K562 (cell line): Measurements from ENCODE around the gene DNMT3A. TPM values are rescaled to one million over a fixed set of nuclear protein-coding genes. Genes with fewer than 3 reads are reported as not detected.

Experiments used
- ATAC-seq: fragments of 200-7000 bp; cut with Tn5 transposase; 3 replicates; pipeline ENCODE4 v1.9.1; 2020; ENCODE audit warnings: moderate library complexity
- BruUV-seq: library from RNA; stranded (reverse); fragments of 400-500 nt; replicated peaks from 2 replicates; lab custom pipeline; 2021; lab: Mats Ljungman, UMichigan
- CTCF ChIA-PET: fragments of 300-600 bp; formaldehyde crosslinking; extraction: SDS; loops from one replicate; lab custom pipeline; 2021; ENCODE audit warnings: low intra/inter-chr PET ratio; lab: Yijun Ruan, JAX
- POLR2A ChIA-PET: fragments of 300-600, 350-650 bp; sonication (Branson Sonifier 250); formaldehyde crosslinking; extraction: SDS; loops from one replicate; lab custom pipeline; 2021; ENCODE audit warnings: antibody characterized with exemption, inconsistent platforms; lab: Yijun Ruan, JAX
- DNase-seq, 4 experiments: peaks; one replicate each; pipeline versions ENCODE4 v3.0.0 to v3.0.0-alpha.2; 2011 to 2018; ENCODE audit warnings: low spot score in 3 of 4, mixed read lengths in 3 of 4; ENCODE audit errors: extremely low read depth in 1 of 4
- FAIRE-seq: peaks from 2 replicates; lab custom pipeline; 2011; peaks lifted over from hg19 to GRCh38; lab: Jason Lieb, UNC
- H2AFZ ChIP-seq: 2 replicates; pipeline ENCODE4 v1.6.0; 2011; ENCODE audit warnings: low read depth, low read length, control low read depth, inconsistent platforms
- H3K27ac ChIP-seq: fragments of 200-600 bp; 3 replicates; pipeline ENCODE4 v1.8.0; 2011; ENCODE audit warnings: low read depth, mild to moderate bottlenecking, control low read depth, inconsistent platforms, low read length, moderate library complexity, mixed read lengths; ENCODE audit errors: extremely low read depth
- H3K27me3 ChIP-seq, 2 experiments: fragments of 300-600 bp in 1 of 2; 2 replicates in 1 of 2; 3 replicates in 1 of 2; pipeline versions ENCODE4 v1.6.0 to v1.8.0; 2011; ENCODE audit warnings: inconsistent platforms in 2 of 2, low read length in 2 of 2, mild to moderate bottlenecking in 1 of 2, mixed read lengths in 1 of 2, moderate library complexity in 1 of 2; ENCODE audit not compliant: control insufficient read depth in 2 of 2, insufficient read depth in 2 of 2
- H3K36me3 ChIP-seq: fragments of 300-600 bp; 3 replicates; pipeline ENCODE4 v1.8.0; 2011; ENCODE audit warnings: mild to moderate bottlenecking, low read length, inconsistent platforms; ENCODE audit not compliant: control insufficient read depth, insufficient read depth
- H3K4me1 ChIP-seq, 2 experiments: fragments of 200-600 bp in 1 of 2; replicated peaks in 1 of 2; 2 replicates in 1 of 2; 3 replicates in 1 of 2; pipeline versions ENCODE4 v1.5.1 to v1.8.0; 2011; ENCODE audit warnings: inconsistent platforms in 2 of 2, low read length in 2 of 2, mild to moderate bottlenecking in 1 of 2, mixed read lengths in 1 of 2, moderate library complexity in 1 of 2; ENCODE audit not compliant: control insufficient read depth in 2 of 2, insufficient read depth in 2 of 2
- H3K4me2 ChIP-seq: 2 replicates; pipeline ENCODE4 v1.6.1; 2011; ENCODE audit warnings: low read length, control low read depth, inconsistent platforms, mixed read lengths; ENCODE audit not compliant: insufficient read depth
- H3K4me3 ChIP-seq: fragments of 200-600 bp; sonication (generic), shearing (Covaris generic); 2 replicates; pipeline ENCODE4 v1.5.1; 2016; ENCODE audit warnings: control low read depth, inconsistent platforms
- H3K79me2 ChIP-seq: fragments of 200-600 bp; 3 replicates; pipeline ENCODE4 v1.8.0; 2011; ENCODE audit warnings: low read length, inconsistent platforms; ENCODE audit not compliant: control insufficient read depth, insufficient read depth
- H3K9ac ChIP-seq, 2 experiments: 2 replicates each; pipeline versions ENCODE4 v1.6.0 to v1.6.1; 2011; ENCODE audit warnings: low read depth in 2 of 2, low read length in 2 of 2, control low read depth in 1 of 2, inconsistent platforms in 1 of 2, mild to moderate bottlenecking in 1 of 2, mixed read lengths in 1 of 2; ENCODE audit not compliant: insufficient read depth in 1 of 2
- H3K9me1 ChIP-seq: one replicate; pipeline ENCODE4 v1.6.0; 2011; ENCODE audit warnings: inconsistent platforms, mild to moderate bottlenecking, low read length, moderate library complexity; ENCODE audit not compliant: control insufficient read depth, insufficient read depth
- H3K9me3 ChIP-seq: replicated peaks from 2 replicates; pipeline ENCODE4 v1.5.1; 2011; ENCODE audit warnings: low read depth, low read length, inconsistent platforms; ENCODE audit not compliant: control insufficient read depth, insufficient read depth
- H4K20me1 ChIP-seq: replicated peaks from 2 replicates; pipeline ENCODE4 v1.6.1; 2011; ENCODE audit warnings: low read length, inconsistent platforms, mixed read lengths; ENCODE audit not compliant: control insufficient read depth, insufficient read depth
- HMG20A ChIP-seq: fragments of 450-650 bp; formaldehyde crosslinking; conservative IDR thresholded peaks from 2 replicates; pipeline ENCODE4 v1.4.0; 2020; ENCODE audit warnings: mild to moderate bottlenecking, mixed read lengths
- MITF ChIP-seq: IDR thresholded peaks from 2 replicates; pipeline ENCODE4 v1.6.1; 2014; ENCODE audit warnings: antibody characterized with exemption
- MTA2 ChIP-seq: fragments of 450-650 bp; IDR thresholded peaks from 2 replicates; pipeline ENCODE4 v1.6.1; 2016; ENCODE audit warnings: low read depth
- PCBP1 ChIP-seq: fragments of 200-400 bp; formaldehyde crosslinking; IDR thresholded peaks from 2 replicates; pipeline ENCODE4 v1.6.1; 2018; ENCODE audit warnings: mild to moderate bottlenecking, low read depth, low read length; ENCODE audit not compliant: poor library complexity, severe bottlenecking
- RAD51 ChIP-seq: fragments of 450-650 bp; IDR thresholded peaks from 2 replicates; pipeline ENCODE4 v1.7.1; 2016; ENCODE audit warnings: low read depth, mild to moderate bottlenecking, borderline replicate concordance
- SIX5 ChIP-seq, 2 experiments: IDR thresholded peaks; 2 replicates each; pipeline ENCODE4 v1.6.1; 2011; ENCODE audit warnings: low read length in 2 of 2, borderline replicate concordance in 1 of 2, low read depth in 1 of 2, mild to moderate bottlenecking in 1 of 2, moderate library complexity in 1 of 2; ENCODE audit not compliant: insufficient read depth in 1 of 2
- THRAP3 ChIP-seq: fragments of 450-650 bp; IDR thresholded peaks from 2 replicates; pipeline ENCODE4 v1.6.1; 2016; ENCODE audit warnings: mild to moderate bottlenecking, inconsistent platforms, borderline replicate concordance
- USF1 ChIP-seq: sonication (generic); formaldehyde crosslinking; IDR thresholded peaks from 2 replicates; pipeline ENCODE4 v1.9.0; 2022; ENCODE audit warnings: mild to moderate bottlenecking, missing genetic modification reagents
- ZNF253 ChIP-seq: fragments of 250-450 bp; sonication (Bioruptor Pico); conservative IDR thresholded peaks from 2 replicates; pipeline ENCODE4 v1.6.1; 2021; ENCODE audit warnings: mild to moderate bottlenecking
- ZNF696 ChIP-seq: fragments of 250-450 bp; sonication (Bioruptor Pico); conservative IDR thresholded peaks from 2 replicates; pipeline ENCODE4 v1.4.0; 2020; ENCODE audit warnings: mild to moderate bottlenecking, moderate library complexity
- ZSCAN29 ChIP-seq: fragments of 450-650 bp; IDR thresholded peaks from 2 replicates; pipeline ENCODE4 v1.6.1; 2017
- WGBS: fragments of 100-300 bp; shearing (Covaris generic); methylation state at CpG from one replicate; pipeline ENCODE4 v1.1.6; 2016; ENCODE audit warnings: low coverage, mixed read lengths; ENCODE audit not compliant: insufficient coverage; ENCODE audit errors: missing lambda C conversion rate; 5-methylcytosine and 5-hydroxymethylcytosine counted together
- in situ Hi-C: fragments of 300-500 bp; cut with MboI; formaldehyde crosslinking; loops from 4 replicates; pipeline ENCODE4 v1.15.0; 2018; ENCODE audit warnings: inconsistent platforms, mixed read lengths
- intact Hi-C: fragments of 100-400 bp; cut with micrococcal nuclease; formaldehyde crosslinking; loops from 2 replicates; pipeline ENCODE4 v1.14.2; 2022
- polyA plus RNA-seq, 8 experiments: library from polyadenylated mRNA; depleted of rRNA in 4 of 8; stranded (reverse) in 5 of 8; unstranded in 3 of 8; fragments of >200 nt; fragmentation: Nextera tagmentation in 2 of 8; fragmentation: Illumina TruSeq in 1 of 8; extraction: Ambion mirVana in 2 of 8; extraction: Trizol in 1 of 8; gene quantifications; 2 replicates each; pipeline versions ENCODE4 v1.2.1 to v1.2.3, GENCODE V29; 2011 to 2014; ENCODE audit warnings: inconsistent platforms in 1 of 8, missing spikeins in 1 of 8
- total RNA-seq, 7 experiments: library from RNA; depleted of rRNA in 6 of 7; stranded (reverse); fragments of >200 nt in 6 of 7; fragmentation: Illumina TruSeq in 2 of 7; extraction: Trizol in 2 of 7; gene quantifications; 2 replicates each; pipeline versions ENCODE4 v1.2.1 to v1.2.3, GENCODE V29; 2011 to 2021; ENCODE audit warnings: low replicate concordance in 1 of 7

DNMT3A gene
- total and polyA plus RNA-seq, 9 of the 15 experiments (the other 6 are each of a cell fraction or from before 2014, with no cell fraction given), result 3.0 to 16.0 (median 6.1) TPM

- no peak overlapping the region for H3K9ac ChIP-seq
- no peaks in the 10 kb centered on the region for H3K9me3 ChIP-seq
- ATAC-seq (no peak), FAIRE-seq (no peak)
- no peaks in the 10 kb centered on the region for H3K4me1 ChIP-seq
- peaks cover 24 to 73% of the 10 kb centered on the region in 2 experiments; a peak in 4 of 5 replicates for H3K27me3 ChIP-seq
- 0 out of 2 replicates have a peak, but pooled peaks cover 4% of the 10 kb centered on the region for H4K20me1 ChIP-seq
- H3K27ac ChIP-seq, result no peak overlapping the region
- POLR2A ChIA-PET, result interaction anchor here (1.2 kb wide), 1 partner anchor 11 kb away, joined by 5 read pairs; no protein-coding TSS in a partner anchor
- H3K4me2 ChIP-seq, result no peak overlapping the region
- TF ChIP-seq MTA2, result no peak
- TF ChIP-seq PCBP1, result no peak
- no peak for TF ChIP-seq USF1 (CRISPR knock-in tag)
- TF ChIP-seq ZNF253, result no peak
- TF ChIP-seq MITF, result no peak
- no peak for TF ChIP-seq ZSCAN29
- no peak for TF ChIP-seq SIX5 (IDR thresholded peaks at IDR 0.05; ENCODE audit: borderline replicate concordance in 1 of 2, insufficient read depth in 1 of 2, low read depth in 1 of 2, low read length in 2 of 2)
- no peak for TF ChIP-seq HMG20A
- no peak for TF ChIP-seq RAD51
- TF ChIP-seq ZNF696, result no peak
- no peak for TF ChIP-seq THRAP3
- TF ChIP-seq, all 486 proteins: peak for 0
- intact Hi-C loops, result no loop called here
- 6% methylated on average over 5 of the region's 5 CpGs for WGBS
- Histone ChIP-seq H3K79me2 (no peaks in the 10 kb centered on the region), H3K36me3 (no peaks in the 10 kb centered on the region), H2AFZ (no peak overlapping the region), H3K9me1 (no peaks in the 10 kb centered on the region), H3K4me3 (no peak overlapping the region)
- BruUV-seq, result no TSS peak
- in situ Hi-C loops, result no loop called here
- no peak for DNase-seq
- CTCF ChIA-PET, result no interaction called here
Measured at GRCh38 chr2:25284756-25285155, 57.0 kb downstream of the DNMT3A start.
